Sigmoid colon (tissue), 7 donors: ENCODE data around the gene SLC25A24. TPM values are rescaled to one million over a fixed set of nuclear protein-coding genes. Genes with fewer than 3 reads are reported as not detected.
A peak's percentile ranks its signal among the peaks of the same experiment; 100 is the strongest.
"Not testable (repeated sequence)": the region's sequence is repeated elsewhere in the genome, so short reads cannot be mapped to it uniquely, and the experiment has no call there.

ENCODE experiments used
- DNase-seq: peaks from one replicate; pipeline ENCODE4 v3.0.0-alpha.2; 2019
- H3K27ac ChIP-seq, 4 donors: fragments of 200-600 bp; sonication (generic); one replicate each; pipeline ENCODE4 v1.5.1; 2016 to 2019; ENCODE audit warnings: mild to moderate bottlenecking in 1 of 4
- H3K27me3 ChIP-seq, 3 donors: fragments of 200-600 bp; sonication (generic); one replicate each; pipeline ENCODE4 v1.5.1; 2019; ENCODE audit warnings: mild to moderate bottlenecking in 1 of 3
- H3K36me3 ChIP-seq, 4 donors: fragments of 200-600 bp; sonication (generic); one replicate each; pipeline ENCODE4 v1.5.1; 2016 to 2019
- H3K4me1 ChIP-seq, 4 donors: fragments of 200-600 bp; sonication (generic); one replicate each; pipeline ENCODE4 v1.5.1; 2017 to 2019
- H3K4me3 ChIP-seq, 4 donors: fragments of 200-600 bp; sonication (generic); one replicate each; pipeline ENCODE4 v1.5.1; 2017 to 2019; ENCODE audit warnings: mild to moderate bottlenecking in 2 of 4, moderate library complexity in 1 of 4
- H3K9me3 ChIP-seq, 4 donors: fragments of 200-600 bp in 3 of 4; sonication (generic) in 3 of 4; one replicate each; pipeline versions ENCODE4 v1.5.1 to v1.6.1; 2013 to 2019
- CTCF ChIP-seq, 4 experiments: fragments of 450-650 bp in 3 of 4; fragments of 200-600 bp in 1 of 4; IDR thresholded peaks; one replicate each; pipeline ENCODE4 v1.5.1; 2016 to 2019; ENCODE audit warnings: antibody characterized with exemption in 4 of 4, mild to moderate bottlenecking in 3 of 4, moderate library complexity in 2 of 4
- EP300 ChIP-seq, 4 donors: sonication (generic); formaldehyde crosslinking; IDR thresholded peaks; one replicate each; pipeline ENCODE4 v1.6.1; 2017; ENCODE audit warnings: antibody characterized with exemption in 4 of 4
- POLR2A ChIP-seq, 2 donors: fragments of 450-650 bp; IDR thresholded peaks; one replicate each; pipeline ENCODE4 v1.6.1; 2016; ENCODE audit warnings: antibody characterized with exemption in 2 of 2, mild to moderate bottlenecking in 2 of 2, moderate library complexity in 2 of 2
- POLR2AphosphoS5 ChIP-seq, 4 donors: sonication (generic); formaldehyde crosslinking; IDR thresholded peaks; one replicate each; pipeline ENCODE4 v1.6.1; 2017; ENCODE audit warnings: antibody characterized with exemption in 4 of 4
- WGBS, 2 donors: extraction: QIAGEN DNeasy Blood & Tissue Kit; methylation state at CpG; one replicate each; pipeline ENCODE4 v1.1.7; 2013; 5-methylcytosine and 5-hydroxymethylcytosine counted together
- intact Hi-C: fragments of 100-400 bp; cut with DNase I; formaldehyde crosslinking; loops from one replicate; pipeline ENCODE4 v1.15.1; 2023
- polyA plus RNA-seq, 3 donors: library from polyadenylated mRNA; stranded (reverse); fragments of 200-250 nt; gene quantifications; one replicate each; pipeline ENCODE4 v1.2.3, GENCODE V29; 2013
- total RNA-seq, 4 donors: library from RNA; depleted of rRNA; stranded (reverse); fragments of >200 nt; gene quantifications; one replicate each; pipeline ENCODE4 v1.1.0, GENCODE V29; 2016
- donor health status: healthy with polysubstance abuse.
- donor health status: Bipolar disorder and iron deficiency.
- donor health status: healthy.

SLC25A24 gene
- 10 to 100 TPM; 20.2 to 31.4 (median 24.9) TPM for total RNA-seq
- polyA plus RNA-seq: 10 to 100 TPM; 27.7 to 47.6 (median 36.6) TPM

GRCh38 chr1:108199781-108200686, at the start of gene SLC25A24:
Gene SLC25A24 (minus strand): TSS chr1:108200343. CDS start chr1:108200138, 205 bp downstream.
- intact Hi-C loops: no loop called here
- peak within 1 kb of the TSS; percentile 87 to 94 (median 91) for H3K27ac ChIP-seq
- peak; percentile 88 for DNase-seq
- WGBS, 2 donors: 1% methylated on average over 97 of the region's 97 CpGs
- TF ChIP-seq CTCF (IDR thresholded peaks at IDR 0.05) (no peak), EP300 (IDR thresholded peaks at IDR 0.05) (no peak), POLR2A (IDR thresholded peaks at IDR 0.05) (peak in 1 of 2 donors; percentile 21), POLR2AphosphoS5 (IDR thresholded peaks at IDR 0.05) (peak in 3 of 4 donors; percentile 36 to 62 (median 36))
- H3K4me3 ChIP-seq: peak within 1 kb of the TSS; percentile 87 to 93 (median 90)
- no peaks in the 10 kb centered on the region for H3K9me3 ChIP-seq
- peaks cover 0 to 31% (median 21%) of the 10 kb centered on the region in 4 donors for H3K4me1 ChIP-seq
- peaks cover 0 to 10% (median 0%) of the 10 kb centered on the region in 4 donors for H3K36me3 ChIP-seq
- H3K27me3 ChIP-seq: no peaks in the 10 kb centered on the region

GRCh38 chr1:108243976-108244375, 43.8 kb upstream of the SLC25A24 start, which contains the start of gene NBPF4:
Gene NBPF4 (minus strand): TSS chr1:108244076. CDS start chr1:108243761, 315 bp downstream.
- DNase-seq, H3K4me1 ChIP-seq, H3K4me3 ChIP-seq, H3K9me3 ChIP-seq, H3K36me3 ChIP-seq, H3K27me3 ChIP-seq, intact Hi-C loops, H3K27ac ChIP-seq: not testable (repeated sequence)
- WGBS, 2 donors: no CpG with 5 or more reads among the region's 3 CpGs

GRCh38 chr1:108239426-108239825, 39.3 kb upstream of the SLC25A24 start:
- H3K27ac ChIP-seq, H3K4me1 ChIP-seq: not testable (repeated sequence)
- WGBS, 2 donors: no CpG with 5 or more reads among the region's 2 CpGs

GRCh38 chr1:108235308-108235707, 35.2 kb upstream of the SLC25A24 start:
- H3K9me3 ChIP-seq, H3K36me3 ChIP-seq, H3K4me3 ChIP-seq, H3K27me3 ChIP-seq, H3K4me1 ChIP-seq, H3K27ac ChIP-seq, intact Hi-C loops, DNase-seq: not testable (repeated sequence)
- WGBS, 2 donors: no CpG with 5 or more reads among the region's 2 CpGs

More at GRCh38 chr1:108239426-108239825, 39.3 kb upstream of the SLC25A24 start:
- intact Hi-C loops, DNase-seq, H3K9me3 ChIP-seq, H3K27me3 ChIP-seq, H3K36me3 ChIP-seq, H3K4me3 ChIP-seq: not testable (repeated sequence)

- H3K27me3 ChIP-seq, H3K4me3 ChIP-seq, H3K36me3 ChIP-seq, H3K4me1 ChIP-seq, H3K27ac ChIP-seq, intact Hi-C loops, DNase-seq, H3K9me3 ChIP-seq: not testable (repeated sequence)
- no CpG with 5 or more reads among the region's 3 CpGs for WGBS, 2 donors
Observed at GRCh38 chr1:108232183-108232582, 32.0 kb upstream of the SLC25A24 start.

- WGBS, 2 donors: no CpG with 5 or more reads among the region's 3 CpGs
- H3K27ac ChIP-seq, H3K4me3 ChIP-seq, H3K9me3 ChIP-seq, intact Hi-C loops, H3K27me3 ChIP-seq, H3K4me1 ChIP-seq, H3K36me3 ChIP-seq, DNase-seq: not testable (repeated sequence)
Observed at GRCh38 chr1:108229976-108230375, 29.8 kb upstream of the SLC25A24 start.

GRCh38 chr1:108227772-108228171, 27.6 kb upstream of the SLC25A24 start:
- no CpG with 5 or more reads among the region's 7 CpGs for WGBS, 2 donors
- H3K36me3 ChIP-seq, H3K4me3 ChIP-seq, DNase-seq, H3K27ac ChIP-seq, intact Hi-C loops, H3K27me3 ChIP-seq, H3K4me1 ChIP-seq, H3K9me3 ChIP-seq: not testable (repeated sequence)

GRCh38 chr1:108226855-108227254, 26.7 kb upstream of the SLC25A24 start:
- intact Hi-C loops, H3K36me3 ChIP-seq, H3K27ac ChIP-seq, DNase-seq, H3K27me3 ChIP-seq, H3K4me3 ChIP-seq, H3K9me3 ChIP-seq, H3K4me1 ChIP-seq: not testable (repeated sequence)
- WGBS, 2 donors: 7 to 71% methylated on average over 1 to 2 of the region's 4 CpGs

- H3K9me3 ChIP-seq, H3K4me1 ChIP-seq, DNase-seq, H3K27me3 ChIP-seq, H3K4me3 ChIP-seq, H3K36me3 ChIP-seq, intact Hi-C loops, H3K27ac ChIP-seq: not testable (repeated sequence)
- 95 to 97% methylated on average over 7 of the region's 7 CpGs for WGBS, 2 donors
Observed at GRCh38 chr1:108223226-108223625, 23.1 kb upstream of the SLC25A24 start.

GRCh38 chr1:108217515-108218174, 17.5 kb upstream of the SLC25A24 start:
- H3K4me3 ChIP-seq, intact Hi-C loops, H3K27me3 ChIP-seq, DNase-seq, H3K4me1 ChIP-seq, H3K36me3 ChIP-seq, H3K9me3 ChIP-seq, H3K27ac ChIP-seq: not testable (repeated sequence)
- 93 to 95% methylated on average over 14 of the region's 14 CpGs for WGBS, 2 donors

GRCh38 chr1:108217007-108217406, 16.9 kb upstream of the SLC25A24 start:
- 50 to 79% methylated on average over 2 of the region's 2 CpGs for WGBS, 2 donors
- H3K27me3 ChIP-seq: not testable (repeated sequence)

More at GRCh38 chr1:108217007-108217406, 16.9 kb upstream of the SLC25A24 start:
- H3K27ac ChIP-seq, intact Hi-C loops, H3K4me1 ChIP-seq, H3K9me3 ChIP-seq, DNase-seq, H3K4me3 ChIP-seq, H3K36me3 ChIP-seq: not testable (repeated sequence)
